ENCODE measurements around the gene KIF25.
"Not testable (repeated sequence)": the region's sequence is repeated elsewhere in the genome, so short reads cannot be mapped to it uniquely, and the experiment has no call there.

KIF25 gene

GRCh38 chr6:168073937-168074730 is 76.7 kb downstream of the KIF25 start:
- DNase-seq: no peak

GRCh38 chr6:168075216-168075615 is 77.7 kb downstream of the KIF25 start:
- no peak for DNase-seq

GRCh38 chr6:168075787-168076202 is 78.3 kb downstream of the KIF25 start:
- DNase-seq: no peak

GRCh38 chr6:168077401-168077800 is 79.9 kb downstream of the KIF25 start:
- DNase-seq: not testable (repeated sequence)

DNA sequence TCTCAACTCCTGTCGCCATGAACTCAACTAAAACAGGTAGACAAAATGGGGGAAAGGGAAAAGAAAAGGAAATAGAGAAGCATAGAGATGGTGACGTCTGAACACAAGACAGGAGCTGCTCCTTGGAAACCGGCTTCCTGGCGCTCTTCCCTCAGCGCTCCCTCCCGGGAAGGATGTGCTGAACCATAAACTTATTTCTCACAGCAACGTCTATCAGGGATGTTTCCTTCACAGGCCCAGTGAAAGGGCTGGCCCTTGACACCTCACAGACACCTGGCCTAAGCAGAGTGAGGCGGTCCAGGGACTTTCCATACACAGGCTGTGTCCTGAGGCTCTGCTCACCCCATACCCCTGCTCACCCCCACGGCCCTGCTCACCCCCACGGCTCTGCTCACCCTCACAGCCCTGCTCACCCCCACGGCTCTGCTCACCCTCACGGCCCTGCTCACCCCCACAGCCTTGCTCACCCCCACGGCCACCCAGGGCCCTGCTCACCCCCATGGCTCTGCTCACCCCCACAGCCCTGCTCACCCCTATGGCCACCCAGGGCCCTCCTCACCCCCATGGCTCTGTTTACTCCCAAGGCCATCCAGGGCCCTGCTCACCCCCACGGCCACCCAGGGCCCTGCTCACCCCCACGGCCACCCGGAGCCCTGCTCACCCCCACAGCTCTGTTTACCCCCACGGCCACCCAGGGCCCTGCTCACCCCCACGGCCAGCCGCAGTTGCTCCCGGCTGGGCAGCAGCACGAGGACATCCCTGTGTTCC is 80.9 kb downstream of the KIF25 start:
- peak; percentile 66 for DNase-seq

DNA sequence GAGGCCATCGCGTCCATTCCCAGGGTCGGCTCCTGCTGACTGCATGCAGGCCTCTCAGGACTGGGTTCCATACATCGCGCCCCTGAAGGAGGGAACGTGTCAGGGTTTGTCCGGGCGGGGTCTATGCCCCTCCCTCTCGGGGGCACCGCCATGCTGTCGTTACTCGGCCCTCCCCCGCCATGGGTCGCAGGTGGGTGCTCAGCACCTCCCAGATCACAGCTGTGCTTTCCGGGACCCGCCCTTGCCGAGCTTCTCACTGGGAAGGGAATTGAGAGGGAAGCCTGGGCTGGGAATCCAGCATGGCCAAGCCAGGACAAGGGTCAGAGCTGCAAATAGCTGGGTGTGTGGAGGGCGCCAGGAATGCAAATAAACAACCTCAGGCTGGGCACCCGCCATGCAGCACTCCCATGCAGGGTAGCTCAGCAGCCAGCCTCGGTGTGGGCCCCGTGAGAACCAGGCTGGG is 81.5 kb downstream of the KIF25 start, which contains the start of gene FRMD1:
Gene FRMD1, minus strand, starts transcription at position 270 of the 463 bp plus-strand sequence. Its CDS starts 118 bp downstream, at position 152.
- no peak for DNase-seq

GRCh38 chr6:168080393-168081077 is 83.1 kb downstream of the KIF25 start:
- no peak for DNase-seq

DNA sequence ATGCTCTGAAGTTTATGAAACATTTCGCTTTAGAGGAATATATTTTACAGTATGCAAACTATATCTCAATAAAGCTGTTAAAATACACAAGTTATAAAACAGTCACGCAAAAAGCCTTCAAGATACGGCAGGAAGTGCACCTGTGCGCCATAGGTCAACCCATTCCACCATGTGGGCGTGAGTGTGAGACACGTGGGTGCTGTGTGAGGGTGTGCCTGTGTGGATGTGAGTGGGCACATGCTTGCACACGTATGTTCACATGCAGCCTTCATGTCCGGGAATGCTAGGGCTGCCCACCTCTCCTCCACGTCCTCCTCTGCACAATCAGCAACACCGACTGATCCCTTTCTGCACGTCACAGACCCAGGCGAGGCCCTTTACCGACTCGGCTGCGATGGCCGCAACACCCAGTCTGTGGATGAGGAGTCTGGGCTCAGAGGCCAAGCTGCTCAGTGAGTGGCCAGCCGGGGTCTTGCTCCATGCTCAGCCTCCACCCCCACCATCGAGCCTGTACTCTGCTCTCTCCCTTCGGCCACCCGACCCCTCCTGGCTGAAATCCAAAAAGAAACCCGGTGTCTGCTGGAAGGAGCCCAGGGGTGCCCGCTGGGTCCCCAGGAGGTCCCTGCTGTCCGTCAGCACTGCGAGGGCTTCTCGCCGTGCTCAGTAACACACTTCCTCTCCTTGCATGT is 84.5 kb downstream of the KIF25 start:
- no peak for DNase-seq

- DNase-seq: no peak
Measured at GRCh38 chr6:168082860-168083513, 85.5 kb downstream of the KIF25 start.

- no peak for DNase-seq
Measured at GRCh38 chr6:168083514-168083885, 86.0 kb downstream of the KIF25 start.

DNA sequence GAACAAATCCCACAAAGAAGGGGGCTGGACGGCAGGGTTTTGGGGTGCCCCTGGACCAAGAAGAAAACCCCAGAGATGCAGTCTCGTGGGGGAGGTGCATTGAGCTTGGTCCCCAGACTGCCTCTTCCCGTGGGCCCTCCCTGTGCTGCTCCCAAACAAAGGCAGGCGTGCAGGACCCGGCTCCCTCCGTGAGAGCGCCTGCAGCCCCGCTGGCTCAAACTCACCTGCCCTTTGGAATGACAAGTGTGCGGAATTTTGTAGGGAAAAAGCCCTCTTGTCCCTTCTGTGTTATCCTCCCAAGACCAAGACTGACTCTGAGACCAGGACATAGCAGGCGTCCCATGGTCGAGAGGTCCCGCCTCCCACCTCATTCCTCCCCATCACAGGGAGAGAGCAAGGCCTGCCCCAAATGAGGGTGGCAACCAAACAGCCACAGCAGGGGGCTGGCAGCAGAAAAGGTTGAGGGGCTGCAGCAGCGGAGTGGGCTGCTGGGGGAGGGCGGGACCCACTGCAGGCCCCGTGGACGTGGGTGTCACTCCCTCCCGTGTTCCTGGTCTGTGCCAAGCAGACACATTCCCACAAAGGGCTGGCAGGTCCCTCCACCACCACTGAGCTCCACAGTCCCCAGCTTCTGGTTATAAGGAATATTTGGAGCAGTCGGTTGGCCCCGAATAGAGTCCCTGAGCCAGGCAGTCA is 87.1 kb downstream of the KIF25 start:
- no peak for DNase-seq

GRCh38 chr6:168086066-168086465 is 88.6 kb downstream of the KIF25 start:
- no peak for DNase-seq

- DNase-seq: no peak
Measured at GRCh38 chr6:168086616-168087015, 89.1 kb downstream of the KIF25 start.

DNA sequence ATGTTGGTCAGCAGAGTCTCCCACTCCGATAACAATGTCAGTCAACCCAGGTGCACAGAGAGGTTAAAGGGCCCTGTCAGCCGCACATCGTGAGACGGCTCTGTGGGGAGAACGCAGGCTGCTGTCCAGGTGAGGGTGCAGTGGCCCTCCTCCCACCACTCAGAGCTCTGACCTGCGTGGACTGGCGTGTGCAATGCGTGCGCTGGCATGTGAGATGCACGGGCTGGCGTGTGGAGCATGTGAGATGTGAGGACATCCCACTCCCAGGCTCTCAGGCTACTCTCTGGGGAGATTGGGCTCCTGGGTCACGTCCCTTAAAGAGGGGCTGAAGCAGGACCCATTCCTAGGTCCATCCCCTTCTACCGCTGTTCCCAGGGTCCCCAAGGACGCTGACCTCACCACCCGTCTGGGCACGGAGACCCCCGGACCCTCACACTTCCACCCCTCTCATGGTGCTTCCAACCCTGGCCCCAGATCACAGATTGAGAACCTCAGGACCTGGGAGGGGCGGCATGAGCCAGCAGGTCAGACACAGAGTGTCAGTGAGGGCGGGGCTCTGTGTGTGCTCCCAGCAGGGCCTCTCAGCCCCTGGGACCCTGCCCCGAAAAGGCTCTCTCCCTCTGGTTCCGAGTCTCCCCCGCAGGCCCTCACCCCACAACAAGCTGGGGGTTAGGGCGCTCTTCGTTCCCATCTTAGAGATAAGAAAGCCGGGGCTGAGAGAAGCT is 90.1 kb downstream of the KIF25 start:
- no peak for DNase-seq

- DNase-seq: peak; percentile 85
Measured at GRCh38 chr6:168088161-168089053, 90.9 kb downstream of the KIF25 start.

GRCh38 chr6:168089186-168090063 is 92.0 kb downstream of the KIF25 start:
- peak; percentile 47 for DNase-seq

- no peak for DNase-seq
Measured at GRCh38 chr6:168090064-168090690, 92.7 kb downstream of the KIF25 start.

DNA sequence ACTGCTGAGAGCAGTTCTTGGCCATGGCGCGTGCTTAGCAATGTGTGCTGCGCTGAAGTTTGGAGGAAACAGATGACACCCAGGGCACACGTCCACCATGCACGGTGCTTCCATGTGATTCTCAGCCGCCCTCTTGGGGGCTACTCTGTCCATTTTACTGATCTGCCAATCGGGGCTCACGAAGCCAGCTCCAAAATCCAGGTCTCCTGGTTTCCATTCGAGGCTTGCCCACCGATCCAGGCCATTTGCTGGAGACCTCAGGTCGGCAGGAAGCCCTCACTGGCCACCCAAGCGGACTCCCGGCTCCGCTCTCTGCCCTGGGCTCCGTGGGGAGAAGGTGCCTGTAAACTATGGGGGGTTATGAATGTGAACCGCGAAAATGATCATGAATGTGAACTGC is 93.2 kb downstream of the KIF25 start:
- no peak for DNase-seq
